Occipital lobe (tissue), 2 donors: Measurements from ENCODE around the gene CCDC89. TPM values are rescaled to one million over a fixed set of nuclear protein-coding genes. Genes with fewer than 3 reads are reported as not detected.

Experiments
- DNase-seq: peaks from one replicate; lab custom pipeline; 2025; lab: John Stamatoyannopoulos, UW
- total RNA-seq: library from RNA; depleted of rRNA; stranded (reverse); fragments of >200 nt; gene quantifications from one replicate; pipeline ENCODE4 v1.2.3, GENCODE V29; 2014

The CCDC89 gene
- total RNA-seq, 1 donor from 2014 or later = 0.47 TPM

DNA sequence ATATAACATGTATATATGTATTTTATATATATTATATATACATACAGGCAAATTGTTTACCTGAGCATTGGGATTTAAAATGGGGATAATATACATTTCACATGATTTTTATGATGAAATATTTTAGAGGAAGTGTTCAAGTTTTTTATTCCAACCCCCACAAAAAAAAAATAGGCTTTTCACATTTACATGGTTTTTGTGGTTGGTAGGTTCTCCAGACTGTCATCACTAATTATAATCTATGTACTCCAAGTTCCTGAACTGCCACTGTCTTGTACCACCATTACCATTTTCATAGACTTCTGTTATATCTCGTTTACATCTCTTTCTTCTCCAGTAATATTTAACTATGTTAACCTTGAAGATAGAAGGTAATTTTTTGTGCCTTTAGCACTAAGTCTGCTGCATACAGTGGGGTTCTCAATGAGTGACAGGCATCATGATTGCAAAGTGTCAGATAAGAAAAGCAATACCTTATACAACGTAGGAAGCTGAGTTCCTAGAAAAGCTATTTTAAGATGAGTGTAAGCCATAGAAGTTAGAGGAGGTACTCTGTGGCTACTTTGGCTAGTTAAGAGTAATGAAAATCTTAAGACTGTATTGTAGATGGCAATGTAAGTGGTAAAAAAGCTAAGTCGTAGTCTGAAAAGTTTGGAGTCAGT is 33.1 kb downstream of the CCDC89 start:
- DNase-seq = no peak

DNA sequence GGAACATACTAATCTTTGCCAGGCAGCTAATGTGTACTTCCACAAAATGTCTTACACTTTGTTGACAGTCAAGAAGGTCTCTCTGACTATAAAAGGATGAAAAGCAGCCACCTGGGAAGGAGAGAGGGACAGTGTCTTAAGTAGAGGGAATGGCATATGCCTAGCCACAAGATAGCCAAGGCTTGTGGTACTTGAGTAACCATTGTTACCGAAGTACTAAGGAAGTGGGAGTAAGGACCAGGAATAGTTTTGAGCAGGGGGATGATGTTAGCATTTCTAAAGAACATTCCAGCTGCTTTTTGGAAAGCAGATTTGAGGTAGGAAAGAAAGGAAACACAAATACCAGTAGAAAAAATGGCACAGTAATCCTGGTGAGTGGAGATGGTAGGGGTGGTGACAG is 34.9 kb downstream of the CCDC89 start:
- DNase-seq = no peak

DNA sequence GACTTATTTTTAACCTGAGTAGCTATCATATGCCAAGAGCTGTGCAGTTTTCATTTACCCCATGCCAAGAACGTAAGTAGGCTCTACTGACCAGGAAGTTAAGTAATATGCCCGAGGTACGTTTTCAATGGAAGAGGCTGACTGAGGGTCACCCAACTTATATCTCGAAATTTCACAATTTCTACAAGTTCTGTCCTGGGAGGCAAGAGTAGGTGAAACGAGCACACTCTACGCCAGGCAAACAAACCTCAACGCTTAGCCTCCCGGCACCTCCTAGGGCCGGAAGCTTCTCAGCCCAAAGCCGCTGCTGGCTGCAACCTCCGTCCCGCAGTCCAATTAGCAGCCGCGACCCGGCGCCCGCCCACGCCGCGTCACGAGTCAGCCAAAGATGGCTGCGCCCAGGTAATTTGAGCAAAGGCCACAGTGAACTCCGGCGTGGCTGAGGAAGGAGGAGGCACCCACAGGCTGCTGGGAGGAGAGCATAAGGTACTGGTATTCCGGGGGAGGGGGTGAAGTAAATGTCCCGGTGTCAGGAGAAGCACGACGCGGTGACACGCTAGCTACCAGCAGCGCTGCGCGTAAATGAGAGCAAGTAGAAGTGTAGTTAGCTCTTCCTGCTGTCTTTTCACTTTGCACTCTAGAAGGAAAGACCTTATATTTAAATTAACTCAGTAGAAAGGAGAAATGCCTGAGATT is 38.2 kb downstream of the CCDC89 start, which contains the start of gene TMEM126A:
Gene TMEM126A (plus strand): TSS at position 364 of the 696 bp plus-strand sequence. CDS start 2,289 bp downstream, outside the sequence.
- DNase-seq = peak; percentile 86

DNA sequence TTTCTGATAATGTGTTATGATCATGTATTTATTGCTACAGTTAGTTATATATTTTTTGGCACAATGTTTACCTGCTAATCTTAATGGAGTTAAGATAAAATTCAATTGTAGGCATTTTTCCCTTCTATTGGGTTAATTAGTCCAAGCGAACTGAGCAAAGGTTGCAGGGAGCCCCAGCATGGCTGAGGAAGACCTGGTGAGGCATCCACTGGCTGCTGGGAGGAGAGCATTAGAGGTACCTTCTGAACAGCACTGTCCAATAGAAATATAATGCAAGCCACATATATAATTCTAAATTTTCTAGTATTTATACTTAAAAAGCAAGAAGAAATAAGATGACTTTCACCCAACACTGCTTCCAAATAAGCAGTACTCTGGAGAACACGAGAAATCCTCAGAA is 38.9 kb downstream of the CCDC89 start:
- DNase-seq = no peak

DNA sequence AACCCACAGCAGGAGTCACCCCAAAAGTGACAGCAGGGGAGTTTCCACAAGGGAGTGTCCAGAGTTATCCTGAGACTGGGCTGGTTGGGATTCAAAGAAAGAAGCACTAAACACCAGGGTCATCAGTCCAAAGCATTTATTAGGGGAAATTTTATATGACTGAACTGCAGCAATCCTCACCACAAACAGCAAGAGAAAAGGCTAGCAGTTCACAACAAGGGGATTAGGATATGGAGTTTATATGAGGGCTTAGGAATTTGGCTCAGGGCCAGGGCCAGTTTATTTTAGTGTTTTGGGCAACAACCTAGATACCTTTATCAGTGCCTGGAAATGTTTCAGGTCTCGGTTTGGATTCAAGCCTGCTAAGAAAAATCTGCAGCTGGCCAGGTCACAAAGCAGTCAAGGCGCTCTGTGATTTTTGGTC is 42.8 kb downstream of the CCDC89 start:
- DNase-seq = no peak

DNA sequence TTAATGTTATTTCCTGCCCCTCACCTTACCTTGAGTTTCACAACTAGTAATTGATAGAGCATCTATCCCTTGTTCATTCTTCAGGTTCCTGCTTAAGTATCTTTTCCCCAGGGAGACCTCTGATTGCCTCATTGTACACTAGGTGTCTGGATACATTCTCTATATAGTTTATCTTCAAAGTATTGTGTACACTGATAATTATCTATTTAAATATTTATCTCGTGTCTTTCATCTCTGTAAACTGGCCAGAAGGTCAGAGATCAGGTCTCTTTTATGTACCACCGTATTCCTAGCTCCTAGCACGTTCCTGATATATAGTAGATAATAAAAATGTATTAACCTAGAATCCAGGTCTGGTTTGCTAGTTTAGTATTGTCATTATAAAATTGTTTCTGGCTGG is 51.2 kb downstream of the CCDC89 start:
- no peak for DNase-seq

Other genes with a start within 250 kb of the CCDC89 start
- gene DLG2, start 58.9 kb downstream of the CCDC89 start, total RNA-seq = 353 TPM
- gene TMEM126B, start 57.6 kb downstream of the CCDC89 start, total RNA-seq = 45.1 TPM
- 22.6 TPM for gene TMEM126A, start 38.2 kb downstream of the CCDC89 start, total RNA-seq
- gene CREBZF, start 21.1 kb downstream of the CCDC89 start, total RNA-seq = 117 TPM
- 7.0 TPM for gene SYTL2, start 124.9 kb upstream of the CCDC89 start, total RNA-seq
- gene CCDC83, start 169.2 kb upstream of the CCDC89 start, total RNA-seq = not detected